ENCODE data around the gene EIF4H.

DNA sequence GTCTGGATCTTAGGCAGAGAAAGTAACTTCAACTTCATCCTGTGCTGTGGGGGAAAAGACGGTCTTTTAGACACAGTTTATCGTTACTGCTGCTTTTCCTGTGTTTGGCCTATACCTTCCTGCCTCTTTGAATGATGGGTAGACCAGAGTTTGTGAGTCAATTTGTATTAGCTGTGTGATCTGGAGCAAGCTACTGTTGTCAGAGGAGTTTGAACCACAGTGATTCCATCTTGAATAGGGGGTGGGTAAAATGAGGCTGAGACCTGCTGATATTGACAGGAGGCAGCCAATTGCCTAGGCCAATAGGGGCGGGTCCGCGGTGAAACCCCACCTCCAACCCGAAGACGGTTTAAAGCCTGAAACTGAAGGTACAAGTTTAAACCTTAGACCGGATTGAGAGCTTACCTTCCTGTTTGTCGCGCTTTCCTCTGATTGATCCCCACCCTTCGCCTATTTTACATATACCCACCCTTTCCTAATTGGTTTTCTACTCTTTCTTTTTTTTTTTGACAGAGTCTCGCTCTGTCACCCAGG is 35.8 kb upstream of the EIF4H start:
- TF ChIP-seq, protein P1, sequence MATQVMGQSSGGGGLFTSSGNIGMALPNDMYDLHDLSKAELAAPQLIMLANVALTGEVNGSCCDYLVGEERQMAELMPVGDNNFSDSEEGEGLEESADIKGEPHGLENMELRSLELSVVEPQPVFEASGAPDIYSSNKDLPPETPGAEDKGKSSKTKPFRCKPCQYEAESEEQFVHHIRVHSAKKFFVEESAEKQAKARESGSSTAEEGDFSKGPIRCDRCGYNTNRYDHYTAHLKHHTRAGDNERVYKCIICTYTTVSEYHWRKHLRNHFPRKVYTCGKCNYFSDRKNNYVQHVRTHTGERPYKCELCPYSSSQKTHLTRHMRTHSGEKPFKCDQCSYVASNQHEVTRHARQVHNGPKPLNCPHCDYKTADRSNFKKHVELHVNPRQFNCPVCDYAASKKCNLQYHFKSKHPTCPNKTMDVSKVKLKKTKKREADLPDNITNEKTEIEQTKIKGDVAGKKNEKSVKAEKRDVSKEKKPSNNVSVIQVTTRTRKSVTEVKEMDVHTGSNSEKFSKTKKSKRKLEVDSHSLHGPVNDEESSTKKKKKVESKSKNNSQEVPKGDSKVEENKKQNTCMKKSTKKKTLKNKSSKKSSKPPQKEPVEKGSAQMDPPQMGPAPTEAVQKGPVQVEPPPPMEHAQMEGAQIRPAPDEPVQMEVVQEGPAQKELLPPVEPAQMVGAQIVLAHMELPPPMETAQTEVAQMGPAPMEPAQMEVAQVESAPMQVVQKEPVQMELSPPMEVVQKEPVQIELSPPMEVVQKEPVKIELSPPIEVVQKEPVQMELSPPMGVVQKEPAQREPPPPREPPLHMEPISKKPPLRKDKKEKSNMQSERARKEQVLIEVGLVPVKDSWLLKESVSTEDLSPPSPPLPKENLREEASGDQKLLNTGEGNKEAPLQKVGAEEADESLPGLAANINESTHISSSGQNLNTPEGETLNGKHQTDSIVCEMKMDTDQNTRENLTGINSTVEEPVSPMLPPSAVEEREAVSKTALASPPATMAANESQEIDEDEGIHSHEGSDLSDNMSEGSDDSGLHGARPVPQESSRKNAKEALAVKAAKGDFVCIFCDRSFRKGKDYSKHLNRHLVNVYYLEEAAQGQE (IDR thresholded peaks at IDR 0.05; ENCODE audit: insufficient read depth in 1 of 2, low read depth in 2 of 2, low read length in 2 of 2): no peak
- TF ChIP-seq TAF1 (IDR thresholded peaks at IDR 0.05; ENCODE audit: borderline replicate concordance, insufficient read depth, low read length) (no peak), POLR2AphosphoS5 (IDR thresholded peaks at IDR 0.05; ENCODE audit: low read depth, low read length) (no peak), SIN3A (IDR thresholded peaks at IDR 0.05; ENCODE audit: borderline replicate concordance, insufficient read depth, low read length) (no peak)

Measured in PFSK-1 (cell line).